ENCODE data around the gene NMNAT2.

The NMNAT2 gene

DNA sequence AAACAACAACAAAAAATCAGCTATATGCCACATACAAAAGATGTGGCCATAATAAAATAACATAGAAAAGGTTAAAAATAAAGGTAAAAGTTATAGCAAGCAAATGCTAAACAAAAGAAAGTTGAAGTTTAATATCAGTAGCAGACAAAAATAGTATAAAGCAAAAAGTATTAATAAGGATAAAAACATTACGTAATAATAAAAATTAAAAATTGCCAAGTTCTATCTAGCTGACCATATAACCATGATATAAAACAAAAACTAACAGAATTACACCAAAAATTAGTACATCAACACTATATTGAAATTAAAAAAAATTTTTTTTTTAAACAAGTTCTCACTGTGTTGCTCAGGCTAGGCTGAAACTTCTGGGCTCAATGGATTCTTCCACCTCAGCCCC is 38.6 kb upstream of the NMNAT2 start:
- DNase-seq (ENCODE audit: low spot score): no peak
- TF ChIP-seq, protein P1, sequence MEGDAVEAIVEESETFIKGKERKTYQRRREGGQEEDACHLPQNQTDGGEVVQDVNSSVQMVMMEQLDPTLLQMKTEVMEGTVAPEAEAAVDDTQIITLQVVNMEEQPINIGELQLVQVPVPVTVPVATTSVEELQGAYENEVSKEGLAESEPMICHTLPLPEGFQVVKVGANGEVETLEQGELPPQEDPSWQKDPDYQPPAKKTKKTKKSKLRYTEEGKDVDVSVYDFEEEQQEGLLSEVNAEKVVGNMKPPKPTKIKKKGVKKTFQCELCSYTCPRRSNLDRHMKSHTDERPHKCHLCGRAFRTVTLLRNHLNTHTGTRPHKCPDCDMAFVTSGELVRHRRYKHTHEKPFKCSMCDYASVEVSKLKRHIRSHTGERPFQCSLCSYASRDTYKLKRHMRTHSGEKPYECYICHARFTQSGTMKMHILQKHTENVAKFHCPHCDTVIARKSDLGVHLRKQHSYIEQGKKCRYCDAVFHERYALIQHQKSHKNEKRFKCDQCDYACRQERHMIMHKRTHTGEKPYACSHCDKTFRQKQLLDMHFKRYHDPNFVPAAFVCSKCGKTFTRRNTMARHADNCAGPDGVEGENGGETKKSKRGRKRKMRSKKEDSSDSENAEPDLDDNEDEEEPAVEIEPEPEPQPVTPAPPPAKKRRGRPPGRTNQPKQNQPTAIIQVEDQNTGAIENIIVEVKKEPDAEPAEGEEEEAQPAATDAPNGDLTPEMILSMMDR (IDR thresholded peaks at IDR 0.05; ENCODE audit: extremely low read depth, missing control alignments): no peak

DNA sequence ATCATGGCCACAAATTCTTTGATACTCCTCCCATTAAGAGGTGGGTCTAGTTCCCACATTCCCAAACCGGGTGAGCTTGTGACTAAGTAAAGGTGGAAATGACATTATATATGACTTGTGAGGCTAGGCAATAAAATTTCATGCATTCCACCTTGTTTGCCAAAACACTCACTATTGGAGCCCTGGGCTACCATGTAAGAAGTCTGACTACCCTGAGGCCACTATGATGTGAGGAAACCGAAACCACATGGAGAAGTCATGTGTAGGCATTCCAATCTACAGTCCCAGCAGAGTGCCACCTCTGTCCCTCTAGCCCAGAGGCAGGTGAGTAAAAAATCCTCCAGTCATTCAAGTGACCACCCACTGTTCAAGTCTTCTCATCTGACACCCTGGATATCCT is 36.2 kb upstream of the NMNAT2 start:
- no peak for DNase-seq (ENCODE audit: low spot score)
- TF ChIP-seq, protein P1 (IDR thresholded peaks at IDR 0.05; ENCODE audit: extremely low read depth, missing control alignments): no peak

DNA sequence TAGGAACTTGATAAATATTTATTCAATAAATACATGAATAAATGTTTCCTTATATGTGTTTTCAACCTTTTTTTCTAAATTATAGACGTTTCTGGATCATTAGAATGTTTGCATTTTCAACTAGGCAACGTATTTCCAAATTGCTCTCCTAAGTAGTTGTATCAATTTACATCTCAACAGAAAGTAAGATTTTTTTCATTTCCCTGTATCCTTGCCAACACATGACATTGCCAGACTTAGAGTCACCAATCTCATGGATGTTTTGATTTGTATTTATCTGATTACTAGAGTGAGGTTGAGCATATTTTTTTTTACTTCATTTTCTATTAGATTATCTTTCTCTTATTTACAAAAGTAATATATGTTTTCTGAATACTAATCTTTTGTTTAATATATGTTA is 31.9 kb upstream of the NMNAT2 start:
- TF ChIP-seq, protein P1 (IDR thresholded peaks at IDR 0.05; ENCODE audit: extremely low read depth, missing control alignments): no peak
- DNase-seq (ENCODE audit: low spot score): no peak

DNA sequence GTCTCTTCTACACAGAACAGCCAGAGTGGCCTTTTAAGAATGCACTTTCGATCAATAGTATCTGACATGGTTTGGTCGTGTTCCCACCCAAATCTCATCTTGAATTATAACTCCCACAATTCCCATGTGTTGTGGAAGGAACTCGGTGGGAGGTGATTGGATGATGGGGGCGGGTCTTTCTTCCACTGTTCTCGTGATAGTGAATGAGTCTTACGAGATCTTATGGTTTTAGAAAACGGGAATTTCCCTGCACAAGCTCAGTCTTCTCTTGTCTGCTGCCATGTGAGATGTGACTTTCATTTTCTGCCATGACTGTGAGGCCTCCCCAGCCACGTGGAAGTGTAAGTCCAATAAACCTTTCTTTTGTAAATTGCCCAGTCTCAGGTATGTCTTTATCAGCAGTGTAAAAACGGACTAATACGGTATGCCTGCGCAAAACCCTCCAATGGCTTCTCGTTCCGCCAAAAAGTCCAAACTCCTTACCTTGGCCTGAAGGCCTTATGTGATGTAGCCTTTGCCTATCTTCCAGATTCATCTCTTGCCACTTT is 31.1 kb upstream of the NMNAT2 start:
- TF ChIP-seq, protein P1 (IDR thresholded peaks at IDR 0.05; ENCODE audit: extremely low read depth, missing control alignments): no peak
- no peak for DNase-seq (ENCODE audit: low spot score)

DNA sequence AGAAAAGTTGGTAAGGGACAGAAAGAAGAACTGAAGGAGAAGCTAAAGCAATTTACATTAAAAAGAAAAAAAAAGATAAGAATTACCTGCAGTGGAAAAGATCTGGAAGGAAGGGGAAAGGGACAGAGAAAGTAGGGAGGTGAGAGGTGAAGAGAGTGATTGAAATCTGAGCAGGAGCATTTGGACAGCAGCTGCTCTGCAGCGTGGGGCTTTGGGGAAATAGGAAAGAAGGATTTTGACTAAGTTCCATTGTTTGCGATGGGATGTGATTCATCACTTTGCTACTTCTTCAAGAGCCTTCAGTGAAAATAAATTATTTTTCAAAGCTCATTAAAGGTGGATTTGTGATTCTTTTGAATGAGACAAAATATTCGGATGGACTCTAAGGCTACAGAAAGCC is 26.1 kb upstream of the NMNAT2 start:
- TF ChIP-seq, protein P1 (IDR thresholded peaks at IDR 0.05; ENCODE audit: extremely low read depth, missing control alignments): no peak
- DNase-seq (ENCODE audit: low spot score): no peak

DNA sequence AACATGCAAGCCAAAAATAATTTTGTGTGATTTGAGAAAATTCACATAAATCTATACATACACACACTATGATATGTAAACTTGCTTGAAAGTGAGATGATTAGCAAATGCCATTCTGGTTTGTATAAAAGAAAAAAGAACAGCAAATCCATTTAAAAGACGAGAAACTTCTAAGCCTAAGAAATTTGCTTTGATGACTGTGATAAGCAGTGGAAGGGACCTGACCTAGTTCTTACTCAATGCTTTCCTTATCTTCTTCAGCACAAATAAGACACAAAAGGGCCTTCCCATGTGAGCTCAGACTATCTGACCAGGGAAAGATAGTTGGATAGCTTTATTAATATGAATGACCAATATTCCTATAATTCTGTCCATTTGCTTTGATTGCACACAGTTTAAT is 25.3 kb upstream of the NMNAT2 start:
- TF ChIP-seq, protein P1 (IDR thresholded peaks at IDR 0.05; ENCODE audit: extremely low read depth, missing control alignments): no peak
- DNase-seq (ENCODE audit: low spot score): no peak

DNA sequence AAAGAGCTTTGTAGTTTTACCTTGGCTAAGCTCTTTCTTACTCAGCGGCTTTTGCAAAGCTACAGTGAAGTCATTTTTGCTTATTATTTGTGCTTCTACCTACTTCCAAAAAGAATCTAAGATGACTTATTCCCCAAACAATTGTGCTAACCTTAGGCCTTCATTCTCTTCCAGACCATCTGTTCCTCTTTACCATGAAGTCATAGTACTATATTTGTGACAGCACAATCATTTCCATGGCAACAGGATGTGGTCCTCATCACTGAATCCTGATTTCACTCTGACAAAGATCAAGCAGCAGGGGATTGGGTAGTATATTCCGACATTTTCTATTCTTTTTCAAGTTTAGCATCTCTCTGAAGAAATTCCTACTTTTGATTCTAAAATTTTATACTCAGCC is 24.8 kb upstream of the NMNAT2 start:
- DNase-seq (ENCODE audit: low spot score): no peak
- TF ChIP-seq, protein P1 (IDR thresholded peaks at IDR 0.05; ENCODE audit: extremely low read depth, missing control alignments): no peak

Measured in GM20000 (cell line).